GM18951 (cell line): Measurements from ENCODE around the gene FRYL.

ENCODE experiments used
- POLR2A ChIP-seq: IDR thresholded peaks from 4 replicates; pipeline ENCODE4 v1.6.1; 2011; ENCODE audit warnings: mild to moderate bottlenecking; ENCODE audit not compliant: insufficient read length, insufficient read depth; ENCODE audit errors: extremely low read depth
- in situ Hi-C: fragments of 300-500 bp; cut with MboI; formaldehyde crosslinking; loops from one replicate; pipeline ENCODE4 v1.12.0; 2022; ENCODE audit warnings: low sequenced_read_pairs, mixed read lengths, inconsistent platforms; ENCODE audit not compliant: unreplicated experiment

Gene FRYL

DNA sequence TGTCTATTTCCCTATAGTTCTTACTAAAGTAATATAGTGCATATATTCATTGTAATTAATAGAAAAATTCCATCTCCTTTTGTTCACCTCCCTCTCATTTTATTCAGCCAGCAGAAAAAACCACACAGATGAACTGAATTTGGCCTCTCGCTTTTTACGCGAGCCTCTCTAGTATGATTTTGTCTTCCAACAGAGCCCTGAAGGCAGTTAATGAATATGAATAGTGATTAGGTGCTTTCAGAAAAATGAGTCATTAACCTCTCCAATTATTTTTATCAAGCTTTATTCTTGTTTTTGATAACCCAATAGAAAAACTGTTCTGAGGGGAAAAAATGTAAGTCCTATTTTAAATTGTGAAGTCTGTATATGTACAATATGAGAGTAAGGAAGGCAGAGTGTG lies 215.9 kb downstream of the FRYL start:
- no peak for TF ChIP-seq POLR2A

DNA sequence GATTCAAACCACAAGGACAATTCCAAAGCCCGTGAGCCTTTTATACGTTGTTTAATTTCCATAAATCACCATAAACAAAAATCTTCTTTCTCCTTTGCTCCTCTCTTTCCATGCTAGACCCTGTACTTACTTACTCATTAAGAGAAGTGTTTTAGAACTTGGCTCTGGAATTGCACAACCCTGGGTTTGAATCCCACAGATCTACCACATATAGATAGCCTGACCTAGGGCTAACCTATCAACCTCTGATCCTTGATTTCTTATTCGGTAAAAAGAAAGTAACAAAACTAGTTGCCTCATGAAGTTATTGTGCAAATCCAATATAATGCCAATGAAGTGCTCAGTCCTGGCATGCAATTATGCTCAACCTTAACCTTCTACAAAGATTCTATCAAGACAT lies 221.3 kb downstream of the FRYL start:
- in situ Hi-C loops: loop anchor here (10.0 kb wide), 1 partner anchor 424 kb away; the partner anchor contains the start of gene TXK
- TF ChIP-seq POLR2A: no peak

More for the DNA sequence above, 215.9 kb downstream of the FRYL start:
- in situ Hi-C loops: no loop called here

DNA sequence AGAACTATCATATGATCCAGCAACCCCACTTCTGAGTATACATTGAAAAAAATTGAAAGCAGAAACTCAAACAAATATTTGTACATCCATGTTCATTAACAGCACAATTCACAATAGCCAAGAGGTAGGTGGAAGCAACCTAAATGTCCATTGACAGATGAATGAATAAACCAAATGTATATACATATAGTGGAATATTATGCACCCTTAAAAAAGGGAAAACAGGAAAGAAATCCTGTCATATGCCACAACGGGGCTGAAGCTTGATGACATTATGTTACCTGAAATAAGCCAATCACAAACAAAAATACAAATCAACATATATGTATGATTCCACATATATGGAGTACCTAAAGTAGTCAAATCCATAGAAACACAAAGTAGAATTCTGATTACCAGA lies 222.1 kb downstream of the FRYL start:
- TF ChIP-seq POLR2A: no peak
- in situ Hi-C loops: loop anchor here (10.0 kb wide), 1 partner anchor 423 kb away; the partner anchor contains the start of gene TXK

DNA sequence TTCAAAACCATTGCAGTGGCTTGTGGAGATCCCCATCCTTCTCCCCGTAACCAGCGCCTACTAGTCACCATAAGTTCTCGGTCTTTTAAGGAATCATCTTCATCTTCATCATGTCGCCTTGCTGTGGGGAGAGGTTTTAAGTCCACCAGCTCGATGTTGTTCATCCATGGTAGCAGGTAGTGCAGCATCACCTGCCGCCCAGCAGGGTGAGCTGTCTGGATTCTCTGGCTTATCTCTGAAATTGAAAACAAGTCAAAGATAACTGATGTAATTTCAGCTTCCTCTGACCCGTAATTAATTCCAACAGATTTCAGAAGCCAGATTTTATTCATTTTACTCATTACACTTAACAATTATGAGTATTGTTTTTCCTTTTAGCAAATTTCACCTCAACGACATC lies 222.6 kb downstream of the FRYL start:
- in situ Hi-C loops: loop anchor here (10.0 kb wide), 1 partner anchor 423 kb away; the partner anchor contains the start of gene TXK
- no peak for TF ChIP-seq POLR2A

DNA sequence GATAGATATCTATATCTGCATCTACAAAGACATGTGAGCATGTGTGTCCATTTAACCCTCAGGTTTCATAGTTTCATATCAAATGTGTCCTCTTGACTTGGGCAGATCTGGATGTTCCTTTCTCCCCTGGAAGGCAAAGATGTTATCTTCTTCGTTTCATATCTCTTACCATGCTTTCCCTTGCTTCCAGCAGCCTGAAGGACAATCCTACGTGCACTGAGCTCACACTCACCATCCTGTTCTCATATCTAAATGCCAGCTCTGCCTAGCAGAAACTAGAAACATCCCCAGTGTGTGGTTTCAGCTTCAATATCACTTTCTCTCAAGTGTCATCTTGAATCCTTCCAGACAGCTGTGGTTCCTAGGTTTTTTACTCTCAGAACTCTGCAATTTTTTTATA lies 223.8 kb downstream of the FRYL start:
- in situ Hi-C loops: loop anchor here (10.0 kb wide), 1 partner anchor 421 kb away; the partner anchor contains the start of gene TXK
- TF ChIP-seq POLR2A: no peak

DNA sequence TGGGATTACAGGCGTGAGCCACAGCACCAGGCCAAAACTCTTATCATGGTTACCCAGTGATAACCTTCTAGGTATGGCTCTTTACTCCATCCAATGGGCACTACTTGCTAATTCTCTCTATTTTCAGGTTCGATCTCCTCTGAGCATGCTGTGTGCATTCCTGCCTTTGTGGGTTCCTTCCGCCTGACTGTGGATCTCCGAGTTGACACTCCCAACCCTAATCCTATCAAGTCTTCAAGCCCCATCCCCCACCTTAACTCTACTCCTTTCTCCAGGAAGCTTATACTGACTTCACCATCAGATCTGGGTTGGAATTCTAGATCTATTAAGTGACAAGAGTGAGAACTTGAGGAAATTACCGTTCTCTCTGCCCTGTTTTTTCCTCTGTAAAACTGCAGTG lies 225.5 kb downstream of the FRYL start:
- no peak for TF ChIP-seq POLR2A
- in situ Hi-C loops: loop anchor here (10.0 kb wide), 1 partner anchor 420 kb away; the partner anchor contains the start of gene TXK

DNA sequence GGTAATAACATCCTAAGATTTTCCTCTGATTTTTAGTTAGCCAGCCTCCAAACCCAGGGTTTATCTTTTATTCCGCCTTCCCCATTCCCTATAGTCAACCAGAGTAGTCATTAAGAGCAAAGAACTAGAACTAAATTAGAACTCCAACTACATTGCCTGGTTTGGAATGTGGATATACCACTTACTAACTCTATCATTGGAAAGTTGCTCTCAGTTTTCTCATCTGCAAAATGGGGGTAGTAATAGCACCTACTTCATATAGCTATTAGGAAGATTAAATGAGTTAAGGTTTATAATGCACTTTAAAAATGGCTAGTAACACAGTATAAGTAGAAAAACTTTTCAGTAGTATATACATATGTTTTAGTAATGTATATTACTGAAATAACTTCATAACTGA lies 226.4 kb downstream of the FRYL start:
- TF ChIP-seq POLR2A: no peak
- in situ Hi-C loops: loop anchor here (10.0 kb wide), 1 partner anchor 419 kb away; the partner anchor contains the start of gene TXK

DNA sequence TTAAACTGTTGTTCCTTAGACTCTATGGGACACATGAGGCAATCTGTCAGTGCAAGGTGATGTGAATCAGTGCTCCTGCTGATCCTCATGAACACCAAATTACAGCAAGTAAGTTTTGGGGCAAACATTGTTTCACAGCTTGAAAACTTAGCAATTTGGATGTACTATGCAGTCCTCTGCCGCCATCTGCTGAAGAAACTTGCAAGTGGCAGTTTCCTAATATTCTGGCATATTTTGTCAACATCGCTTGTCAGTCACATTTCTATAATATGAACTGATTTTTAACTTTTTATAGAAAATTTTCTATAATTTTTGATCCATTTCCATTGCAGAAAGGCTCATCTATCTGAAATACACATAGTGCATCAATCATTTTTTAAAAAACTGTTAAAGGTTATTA lies 233.7 kb downstream of the FRYL start:
- TF ChIP-seq POLR2A: no peak
- in situ Hi-C loops: no loop called here

DNA sequence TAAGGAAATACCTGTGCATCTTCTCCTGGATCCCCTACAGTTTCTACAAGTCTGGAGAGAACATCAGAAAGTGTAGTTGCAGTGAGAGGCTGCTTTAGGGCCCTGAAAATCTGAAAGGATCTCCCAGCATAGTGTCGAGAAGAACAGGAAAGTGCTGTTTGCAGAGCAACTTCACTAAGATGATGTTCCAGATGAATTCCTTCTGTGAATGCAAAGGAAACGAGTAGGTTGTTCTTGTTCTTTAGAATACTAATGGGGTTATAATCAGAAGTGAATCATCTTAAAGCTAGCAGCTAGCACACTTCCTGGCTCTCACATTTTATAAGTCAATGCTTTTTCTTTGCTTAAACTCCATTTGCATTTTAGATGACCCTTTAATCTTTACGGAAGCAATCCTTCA lies 236.3 kb downstream of the FRYL start:
- in situ Hi-C loops: no loop called here
- TF ChIP-seq POLR2A: no peak

DNA sequence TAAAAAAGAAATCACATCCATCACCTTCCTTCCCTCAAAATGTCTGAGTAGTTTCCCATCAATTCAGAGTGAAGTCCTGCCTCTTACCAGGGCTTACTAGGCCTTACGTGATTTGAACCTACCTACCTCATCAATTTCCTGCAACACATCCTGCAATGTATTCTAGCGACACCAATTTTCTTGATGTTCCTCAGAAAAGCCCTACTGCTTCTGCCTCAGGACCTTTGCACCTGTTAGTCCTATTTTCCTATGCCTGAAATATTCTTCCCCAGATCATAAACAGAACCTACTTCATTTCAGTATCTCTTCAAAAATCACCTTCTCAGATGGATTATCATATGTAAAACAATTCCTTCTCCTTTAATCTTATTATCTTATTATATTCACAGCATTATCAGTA lies 237.2 kb downstream of the FRYL start:
- in situ Hi-C loops: no loop called here
- no peak for TF ChIP-seq POLR2A

DNA sequence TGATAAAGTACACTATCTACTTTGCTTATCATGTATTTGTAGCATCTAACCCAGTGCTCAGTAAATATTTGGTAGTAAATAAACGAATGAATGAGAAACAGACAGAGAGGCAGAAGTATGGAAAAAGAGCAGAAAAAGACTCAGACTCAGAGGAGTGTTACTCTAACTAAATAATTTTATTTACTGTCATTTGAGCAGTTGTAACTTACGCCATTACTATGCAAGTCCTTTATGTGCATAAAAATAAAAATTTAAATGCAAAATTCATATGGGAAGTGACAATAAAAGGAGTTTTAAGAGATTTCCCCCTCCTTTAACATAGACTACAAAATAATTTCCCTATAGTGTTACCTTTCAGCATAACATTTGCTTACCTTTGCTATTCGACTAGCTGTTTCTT lies 240.5 kb downstream of the FRYL start:
- TF ChIP-seq POLR2A: no peak
- in situ Hi-C loops: no loop called here

DNA sequence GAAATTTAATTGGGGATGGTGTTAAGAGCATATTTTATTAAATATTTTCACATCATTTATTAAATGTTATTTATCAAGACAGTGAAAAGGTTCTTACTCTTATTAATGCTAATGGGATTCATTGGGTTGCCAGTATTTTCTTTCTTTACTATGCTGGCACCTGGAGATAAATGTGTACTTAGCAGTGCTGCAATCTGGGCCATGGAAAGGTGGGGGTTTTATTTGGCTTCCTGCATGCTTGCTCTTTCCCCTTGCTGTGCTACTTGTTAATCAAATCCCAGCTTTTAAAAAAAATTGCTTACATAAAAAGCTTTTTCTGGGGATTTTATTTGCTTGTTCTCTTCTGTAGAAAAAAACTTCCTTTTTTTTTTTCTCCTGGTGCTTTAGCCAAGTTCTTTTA lies 241.7 kb downstream of the FRYL start:
- in situ Hi-C loops: no loop called here
- no peak for TF ChIP-seq POLR2A

DNA sequence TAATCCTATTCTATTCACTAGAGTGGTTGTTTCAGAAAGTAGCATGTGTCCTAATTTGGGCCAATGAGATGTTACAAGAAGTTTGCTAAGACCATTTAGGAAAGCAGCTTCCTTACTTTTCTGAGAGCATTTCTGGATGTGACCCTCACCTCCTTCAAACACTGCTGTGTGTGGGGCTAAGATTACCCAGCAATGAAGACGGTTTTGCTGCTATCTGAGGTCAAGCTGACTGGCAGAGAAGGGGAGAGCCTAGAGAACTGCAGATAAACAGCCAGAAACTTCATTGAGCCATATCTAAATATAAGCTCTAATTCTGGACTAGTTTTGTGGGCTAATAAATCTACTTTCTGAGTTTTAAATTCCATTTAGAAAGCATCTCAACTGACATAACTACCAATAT lies 253.7 kb downstream of the FRYL start:
- in situ Hi-C loops: no loop called here
- no peak for TF ChIP-seq POLR2A

DNA sequence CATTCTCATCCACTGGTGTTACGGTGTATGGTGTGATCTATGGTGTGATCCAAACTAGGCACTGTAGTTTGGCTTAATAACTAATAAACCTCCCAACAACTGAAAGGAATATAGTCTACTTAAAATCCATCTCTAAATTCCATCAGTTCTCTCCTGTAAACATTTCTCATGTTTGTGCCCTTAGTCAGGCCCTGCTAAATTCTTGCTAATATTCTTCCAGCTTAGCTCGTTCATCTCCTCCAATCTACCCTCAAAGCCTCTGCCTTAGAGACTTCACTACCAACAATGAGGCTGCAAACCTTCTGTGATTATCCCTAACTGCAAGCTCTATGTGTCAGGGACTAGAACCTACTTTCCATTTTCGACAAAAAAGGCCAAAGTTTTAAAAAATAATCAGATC lies 261.9 kb downstream of the FRYL start:
- TF ChIP-seq POLR2A: no peak

DNA sequence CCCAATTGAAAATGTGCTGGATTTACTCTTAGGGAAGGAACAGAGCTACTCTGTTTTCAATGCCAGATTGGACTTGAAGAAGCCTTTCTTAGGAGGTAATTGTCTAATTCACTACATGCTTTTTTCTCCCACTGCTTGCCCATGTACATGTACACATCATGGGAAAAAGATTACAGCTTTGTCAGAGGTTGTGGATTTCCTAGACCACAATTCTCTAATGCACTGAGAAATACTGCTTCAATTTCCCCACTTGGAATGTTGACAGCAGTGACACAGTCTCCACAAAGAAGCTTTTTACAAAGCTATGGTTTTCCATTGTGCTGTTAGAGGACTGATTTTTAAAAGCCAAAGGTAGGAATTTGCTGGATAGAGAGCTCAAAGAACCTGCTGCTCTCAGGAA lies 270.5 kb downstream of the FRYL start:
- in situ Hi-C loops: no loop called here
- no peak for TF ChIP-seq POLR2A

More for the DNA sequence above, 261.9 kb downstream of the FRYL start:
- in situ Hi-C loops: no loop called here

DNA sequence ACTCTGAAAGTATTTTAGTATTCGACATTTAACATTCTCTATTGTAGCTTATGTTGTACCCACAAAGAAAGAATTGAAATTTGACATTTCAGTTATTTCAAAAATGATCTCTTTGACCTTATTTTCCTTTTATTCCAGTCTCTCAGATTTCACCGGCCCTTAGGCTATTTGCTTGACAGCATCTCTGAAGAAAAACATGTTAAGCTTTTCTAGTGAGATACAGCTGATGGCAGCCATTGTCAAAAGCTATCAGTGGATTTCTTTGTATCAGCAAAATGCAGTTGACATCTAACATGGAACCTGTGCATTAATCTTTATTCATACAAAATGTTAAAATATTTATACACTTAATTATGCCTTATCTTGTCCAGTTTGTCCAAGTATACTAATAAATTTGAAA lies 273.4 kb downstream of the FRYL start:
- no peak for TF ChIP-seq POLR2A
- in situ Hi-C loops: no loop called here

DNA sequence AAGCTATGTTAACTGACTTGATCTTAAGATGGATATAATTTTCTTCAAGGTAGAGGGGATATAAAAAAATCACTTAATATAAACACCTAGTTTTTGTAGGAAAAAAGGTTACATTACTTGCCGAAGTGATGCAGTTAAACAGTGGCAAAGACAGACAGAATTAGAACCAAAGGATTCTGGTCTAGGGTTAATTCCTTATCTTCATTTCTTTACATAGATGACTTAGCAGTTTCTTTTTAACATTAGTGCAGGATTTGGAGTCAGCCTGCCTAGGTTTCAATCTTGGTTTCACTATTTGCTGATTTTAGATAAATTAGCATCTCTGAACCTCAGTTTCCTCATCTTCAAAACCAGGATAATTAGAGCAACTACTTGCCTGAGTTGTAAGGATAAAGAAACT lies 275.7 kb downstream of the FRYL start:
- no peak for TF ChIP-seq POLR2A
- in situ Hi-C loops: no loop called here
